ENCODE data around the gene CPED1.

DNA sequence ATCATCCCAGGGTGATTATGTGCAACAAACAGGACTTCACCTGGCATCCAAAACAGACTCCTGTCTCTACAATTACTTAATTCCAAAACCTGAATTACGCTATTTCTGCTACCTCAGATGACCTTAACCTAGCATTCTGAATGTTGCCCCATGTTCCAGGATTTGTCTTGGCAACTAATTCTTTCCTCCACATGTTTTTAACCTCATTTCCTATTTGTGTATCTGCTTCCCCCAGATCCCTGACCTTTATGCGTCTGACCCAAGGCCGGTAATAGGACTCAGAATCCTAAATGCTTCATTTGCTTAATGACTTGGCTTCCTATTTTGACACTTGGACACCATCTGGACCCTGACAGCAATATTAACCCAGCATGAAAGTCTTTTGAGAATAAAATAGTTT, 46.7 kb upstream of the CPED1 start:
- TF ChIP-seq ZNF747 (tag by site-specific recombination; IDR thresholded peaks at IDR 0.05) (no peak), ZBTB17 (tag by site-specific recombination; IDR thresholded peaks at IDR 0.05) (no peak), ZNF184 (tag by site-specific recombination; IDR thresholded peaks at IDR 0.05) (no peak), ZNF830 (tag by site-specific recombination; IDR thresholded peaks at IDR 0.05; ENCODE audit: low read depth) (no peak), HOXA7 (CRISPR knock-in tag; IDR thresholded peaks at IDR 0.05; ENCODE audit: borderline replicate concordance) (no peak), ZBTB21 (tag by site-specific recombination; IDR thresholded peaks at IDR 0.05) (no peak), ZSCAN4 (tag by site-specific recombination; IDR thresholded peaks at IDR 0.05) (no peak), ELK4 (IDR thresholded peaks at IDR 0.05; ENCODE audit: borderline replicate concordance, low read depth, low read length) (no peak), ZNF248 (tag by site-specific recombination; IDR thresholded peaks at IDR 0.05) (no peak), ZIC2 (tag by site-specific recombination; IDR thresholded peaks at IDR 0.05) (no peak)
- TF ChIP-seq, protein P1, sequence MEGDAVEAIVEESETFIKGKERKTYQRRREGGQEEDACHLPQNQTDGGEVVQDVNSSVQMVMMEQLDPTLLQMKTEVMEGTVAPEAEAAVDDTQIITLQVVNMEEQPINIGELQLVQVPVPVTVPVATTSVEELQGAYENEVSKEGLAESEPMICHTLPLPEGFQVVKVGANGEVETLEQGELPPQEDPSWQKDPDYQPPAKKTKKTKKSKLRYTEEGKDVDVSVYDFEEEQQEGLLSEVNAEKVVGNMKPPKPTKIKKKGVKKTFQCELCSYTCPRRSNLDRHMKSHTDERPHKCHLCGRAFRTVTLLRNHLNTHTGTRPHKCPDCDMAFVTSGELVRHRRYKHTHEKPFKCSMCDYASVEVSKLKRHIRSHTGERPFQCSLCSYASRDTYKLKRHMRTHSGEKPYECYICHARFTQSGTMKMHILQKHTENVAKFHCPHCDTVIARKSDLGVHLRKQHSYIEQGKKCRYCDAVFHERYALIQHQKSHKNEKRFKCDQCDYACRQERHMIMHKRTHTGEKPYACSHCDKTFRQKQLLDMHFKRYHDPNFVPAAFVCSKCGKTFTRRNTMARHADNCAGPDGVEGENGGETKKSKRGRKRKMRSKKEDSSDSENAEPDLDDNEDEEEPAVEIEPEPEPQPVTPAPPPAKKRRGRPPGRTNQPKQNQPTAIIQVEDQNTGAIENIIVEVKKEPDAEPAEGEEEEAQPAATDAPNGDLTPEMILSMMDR (tag by site-specific recombination; IDR thresholded peaks at IDR 0.05), result no peak
- TF ChIP-seq, protein P2, sequence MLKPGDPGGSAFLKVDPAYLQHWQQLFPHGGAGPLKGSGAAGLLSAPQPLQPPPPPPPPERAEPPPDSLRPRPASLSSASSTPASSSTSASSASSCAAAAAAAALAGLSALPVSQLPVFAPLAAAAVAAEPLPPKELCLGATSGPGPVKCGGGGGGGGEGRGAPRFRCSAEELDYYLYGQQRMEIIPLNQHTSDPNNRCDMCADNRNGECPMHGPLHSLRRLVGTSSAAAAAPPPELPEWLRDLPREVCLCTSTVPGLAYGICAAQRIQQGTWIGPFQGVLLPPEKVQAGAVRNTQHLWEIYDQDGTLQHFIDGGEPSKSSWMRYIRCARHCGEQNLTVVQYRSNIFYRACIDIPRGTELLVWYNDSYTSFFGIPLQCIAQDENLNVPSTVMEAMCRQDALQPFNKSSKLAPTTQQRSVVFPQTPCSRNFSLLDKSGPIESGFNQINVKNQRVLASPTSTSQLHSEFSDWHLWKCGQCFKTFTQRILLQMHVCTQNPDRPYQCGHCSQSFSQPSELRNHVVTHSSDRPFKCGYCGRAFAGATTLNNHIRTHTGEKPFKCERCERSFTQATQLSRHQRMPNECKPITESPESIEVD (tag by site-specific recombination; IDR thresholded peaks at IDR 0.05), result no peak
